ENCODE data around the gene KIF1C.

The KIF1C gene

GRCh38 chr17:4970273-4970672 is 27.5 kb upstream of the KIF1C start:
- H3K27ac ChIP-seq = no peak overlapping the region
- TF ChIP-seq ZFX (IDR thresholded peaks at IDR 0.05) (no peak), CTCF (conservative IDR thresholded peaks at IDR 0.05) (no peak)

- TF ChIP-seq ZFX (IDR thresholded peaks at IDR 0.05) (no peak), CTCF (conservative IDR thresholded peaks at IDR 0.05) (no peak)
- no peak overlapping the region for H3K27ac ChIP-seq
Observed at GRCh38 chr17:4971826-4972225, 25.9 kb upstream of the KIF1C start.

- H3K27ac ChIP-seq = no peak overlapping the region
- no peak for TF ChIP-seq CTCF (conservative IDR thresholded peaks at IDR 0.05)
- TF ChIP-seq ZFX (IDR thresholded peaks at IDR 0.05) = no peak
Observed at GRCh38 chr17:4972322-4972721, 25.4 kb upstream of the KIF1C start.

GRCh38 chr17:4972752-4973151 is 25.0 kb upstream of the KIF1C start:
- TF ChIP-seq CTCF (conservative IDR thresholded peaks at IDR 0.05) = no peak
- no peak for TF ChIP-seq ZFX (IDR thresholded peaks at IDR 0.05)
- no peak overlapping the region for H3K27ac ChIP-seq

GRCh38 chr17:4973256-4974114 is 24.3 kb upstream of the KIF1C start:
- H3K27ac ChIP-seq = no peak overlapping the region
- TF ChIP-seq CTCF (conservative IDR thresholded peaks at IDR 0.05) (no peak), ZFX (IDR thresholded peaks at IDR 0.05) (no peak)

- no peak overlapping the region for H3K27ac ChIP-seq
- no peak for TF ChIP-seq CTCF (conservative IDR thresholded peaks at IDR 0.05)
- TF ChIP-seq ZFX (IDR thresholded peaks at IDR 0.05) = no peak
Observed at GRCh38 chr17:4974115-4974670, 23.6 kb upstream of the KIF1C start.

GRCh38 chr17:4978726-4979125 is 19.0 kb upstream of the KIF1C start:
- no peak overlapping the region for H3K27ac ChIP-seq
- no peak for TF ChIP-seq ZFX (IDR thresholded peaks at IDR 0.05)
- TF ChIP-seq CTCF (conservative IDR thresholded peaks at IDR 0.05) = no peak

Measured in C4-2B (cell line).